Ascending aorta (tissue), 2 donors: ENCODE results near the gene IL11. TPM values are rescaled to one million over a fixed set of nuclear protein-coding genes. Genes with fewer than 3 reads are reported as not detected.
"Not testable (repeated sequence)": the region's sequence is repeated elsewhere in the genome, so short reads cannot be mapped to it uniquely, and the experiment has no call there.

Source experiments
- DNase-seq, 2 donors: peaks; one replicate each; pipeline ENCODE4 v3.0.0-alpha.2; 2019; ENCODE audit warnings: low spot score in 2 of 2
- H3K27ac ChIP-seq, 2 donors: fragments of 200-600 bp; sonication (generic); one replicate each; pipeline ENCODE4 v1.5.1; 2016 to 2017; ENCODE audit warnings: mild to moderate bottlenecking in 1 of 2
- H3K27me3 ChIP-seq: fragments of 200-600 bp; sonication (generic); one replicate; pipeline ENCODE4 v1.5.1; 2017
- H3K36me3 ChIP-seq, 2 donors: fragments of 200-600 bp; sonication (generic); one replicate each; pipeline ENCODE4 v1.5.1; 2016
- H3K4me1 ChIP-seq, 2 donors: fragments of 200-600 bp; sonication (generic); one replicate each; pipeline ENCODE4 v1.5.1; 2016 to 2017; ENCODE audit warnings: mild to moderate bottlenecking in 1 of 2
- H3K4me3 ChIP-seq, 2 donors: fragments of 200-600 bp; sonication (generic); one replicate each; pipeline ENCODE4 v1.5.1; 2016 to 2017; ENCODE audit warnings: mild to moderate bottlenecking in 1 of 2
- H3K9me3 ChIP-seq, 2 donors: fragments of 200-600 bp; sonication (generic); one replicate each; pipeline ENCODE4 v1.5.1; 2016
- intact Hi-C: fragments of 100-400 bp; cut with DNase I; formaldehyde crosslinking; loops from one replicate; pipeline ENCODE4 v1.15.1; 2023
- total RNA-seq: library from RNA; depleted of rRNA; stranded (reverse); fragments of >200 nt; gene quantifications from one replicate; pipeline ENCODE4 v1.1.0, GENCODE V29; 2016
- TF ChIP-seq, protein P1 (sequence below), 3 experiments: fragments of 200-600 bp in 2 of 3; fragments of 450-650 bp in 1 of 3; sonication (generic) in 2 of 3; IDR thresholded peaks; one replicate each; pipeline ENCODE4 v1.5.1; 2016 to 2019; ENCODE audit warnings: antibody characterized with exemption in 3 of 3, mild to moderate bottlenecking in 1 of 3, moderate library complexity in 1 of 3

The IL11 gene
- total RNA-seq, 1 donor from 2014 or later, result not detected

DNA sequence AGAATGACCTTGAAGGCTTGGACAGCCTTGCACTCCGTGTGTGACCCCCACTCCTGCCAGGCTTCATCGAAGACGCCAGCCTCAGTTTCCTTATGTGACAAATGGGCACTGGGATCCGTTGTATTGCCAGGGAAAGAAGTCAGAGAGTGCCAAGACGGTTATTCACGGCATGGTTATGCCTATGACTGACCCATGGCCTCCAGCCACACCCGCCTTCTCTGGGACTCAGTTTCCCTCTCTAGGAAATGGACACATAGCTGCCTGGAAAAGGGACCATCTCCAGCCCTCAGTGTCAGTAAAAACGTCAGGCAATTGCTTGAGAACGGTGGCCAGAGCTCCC, 38.2 kb upstream of the IL11 start:
- no peak for DNase-seq
- intact Hi-C loops, result loop anchor here (1.0 to 10.0 kb wide), 9 partner anchors 53 to 1541 kb away; partner anchors contain the start of genes FIZ1, ISOC2, KMT5C and LENG9

DNA sequence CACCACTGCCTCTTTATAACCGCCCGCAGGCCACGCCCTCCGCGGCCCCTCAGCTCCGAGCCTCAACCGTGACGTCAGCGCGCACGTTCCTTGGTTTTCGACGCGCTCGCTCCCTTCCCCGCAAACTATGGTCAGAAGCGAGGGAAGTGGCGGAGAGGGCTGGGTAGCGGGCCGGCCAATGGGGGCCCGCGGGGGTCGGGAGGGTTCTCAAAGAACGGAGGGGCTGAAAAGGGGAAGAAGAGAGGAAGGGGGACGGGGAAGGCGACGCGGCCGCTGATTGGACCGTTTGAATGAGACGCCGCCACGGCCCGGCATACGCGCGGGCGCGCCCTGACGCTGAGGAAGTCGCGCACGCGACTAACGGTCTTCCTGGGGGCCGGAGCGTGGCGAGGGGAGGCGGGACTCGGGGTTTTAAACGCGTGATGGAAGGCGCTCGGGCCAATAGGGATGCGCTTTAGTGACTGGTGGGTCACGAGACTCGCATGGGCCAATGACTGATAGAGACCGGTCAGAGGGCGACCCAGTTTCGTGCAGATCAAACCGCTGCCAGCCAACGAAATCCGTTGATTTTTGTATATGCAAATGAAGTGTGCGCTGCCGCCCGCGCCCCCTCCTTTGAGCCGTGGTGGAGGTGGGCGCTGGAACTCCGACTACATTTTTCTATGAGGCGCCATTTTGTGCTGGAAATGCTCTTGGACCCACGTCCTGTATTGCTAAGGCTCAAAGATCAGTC, 37.7 kb upstream of the IL11 start:
- peak; percentile 95 to 99 for DNase-seq
- H3K27me3 ChIP-seq, result no peaks in the 10 kb centered on the region
- intact Hi-C loops, result loop anchor here (1.0 to 10.0 kb wide), 10 partner anchors 22 to 1541 kb away; partner anchors contain the start of genes FIZ1, ISOC2, KMT5C and LENG9
- H3K36me3 ChIP-seq, result peaks cover 7 to 18% of the 10 kb centered on the region in 2 donors
- peaks cover 11 to 13% of the 10 kb centered on the region in 2 donors for H3K4me1 ChIP-seq
- H3K27ac ChIP-seq, result peak overlapping the region; percentile 96 to 99
- H3K4me3 ChIP-seq, result peak overlapping the region; percentile 86 to 92
- TF ChIP-seq, protein P1, sequence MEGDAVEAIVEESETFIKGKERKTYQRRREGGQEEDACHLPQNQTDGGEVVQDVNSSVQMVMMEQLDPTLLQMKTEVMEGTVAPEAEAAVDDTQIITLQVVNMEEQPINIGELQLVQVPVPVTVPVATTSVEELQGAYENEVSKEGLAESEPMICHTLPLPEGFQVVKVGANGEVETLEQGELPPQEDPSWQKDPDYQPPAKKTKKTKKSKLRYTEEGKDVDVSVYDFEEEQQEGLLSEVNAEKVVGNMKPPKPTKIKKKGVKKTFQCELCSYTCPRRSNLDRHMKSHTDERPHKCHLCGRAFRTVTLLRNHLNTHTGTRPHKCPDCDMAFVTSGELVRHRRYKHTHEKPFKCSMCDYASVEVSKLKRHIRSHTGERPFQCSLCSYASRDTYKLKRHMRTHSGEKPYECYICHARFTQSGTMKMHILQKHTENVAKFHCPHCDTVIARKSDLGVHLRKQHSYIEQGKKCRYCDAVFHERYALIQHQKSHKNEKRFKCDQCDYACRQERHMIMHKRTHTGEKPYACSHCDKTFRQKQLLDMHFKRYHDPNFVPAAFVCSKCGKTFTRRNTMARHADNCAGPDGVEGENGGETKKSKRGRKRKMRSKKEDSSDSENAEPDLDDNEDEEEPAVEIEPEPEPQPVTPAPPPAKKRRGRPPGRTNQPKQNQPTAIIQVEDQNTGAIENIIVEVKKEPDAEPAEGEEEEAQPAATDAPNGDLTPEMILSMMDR (IDR thresholded peaks at IDR 0.05), result no peak
- H3K9me3 ChIP-seq, result no peaks in the 10 kb centered on the region

More for the DNA sequence above, 38.2 kb upstream of the IL11 start:
- H3K27ac ChIP-seq, result peak overlapping the region; percentile 96 to 99
- H3K36me3 ChIP-seq, result peaks cover 2 to 12% of the 10 kb centered on the region in 2 donors
- TF ChIP-seq, protein P1 (IDR thresholded peaks at IDR 0.05), result no peak
- H3K4me3 ChIP-seq, result peak overlapping the region; percentile 86 to 92
- H3K9me3 ChIP-seq, result no peaks in the 10 kb centered on the region
- no peaks in the 10 kb centered on the region for H3K27me3 ChIP-seq
- H3K4me1 ChIP-seq, result peaks cover 11 to 13% of the 10 kb centered on the region in 2 donors

GRCh38 chr19:55407550-55407799, 37.2 kb upstream of the IL11 start, which contains the start of gene UBE2S:
TSS of gene UBE2S (minus strand) at chr19:55407788. CDS start at chr19:55407589, 199 bp downstream.
- peaks cover 11 to 13% of the 10 kb centered on the region in 2 donors for H3K4me1 ChIP-seq
- not testable (repeated sequence) for H3K9me3 ChIP-seq, H3K27me3 ChIP-seq, DNase-seq
- peak within 1 kb of the TSS; percentile 96 to 99 for H3K27ac ChIP-seq
- peaks cover 12 to 23% of the 10 kb centered on the region in 2 donors for H3K36me3 ChIP-seq
- H3K4me3 ChIP-seq, result peak within 1 kb of the TSS; percentile 86 to 92
- intact Hi-C loops, result loop anchor here (1.0 to 10.0 kb wide), 6 partner anchors 21 to 1540 kb away; partner anchors contain the start of genes LENG9, MYADM, PPP1R12C and ZSCAN5A

- Histone ChIP-seq H3K36me3 (peaks cover 16 to 27% of the 10 kb centered on the region in 2 donors), H3K27me3 (no peaks in the 10 kb centered on the region), H3K4me1 (peaks cover 11 to 13% of the 10 kb centered on the region in 2 donors), H3K9me3 (no peaks in the 10 kb centered on the region), H3K27ac (peak overlapping the region; percentile 96 to 99), H3K4me3 (peak overlapping the region; percentile 86 to 92)
- DNase-seq, result peak in 1 of 2 donors; percentile 71
- TF ChIP-seq, protein P1 (IDR thresholded peaks at IDR 0.05), result no peak
- intact Hi-C loops, result loop anchor here (1.0 to 10.0 kb wide), 6 partner anchors 21 to 1540 kb away; partner anchors contain the start of genes LENG9, MYADM, PPP1R12C and ZSCAN5A
These were observed 36.7 kb upstream of the IL11 start for GRCh38 chr19:55406826-55407549.

- H3K9me3 ChIP-seq, result no peaks in the 10 kb centered on the region
- intact Hi-C loops, result loop anchor here (5.0 to 10.0 kb wide), 5 partner anchors 96 to 1539 kb away; partner anchors contain the start of genes LENG9, MYADM, PPP1R12C and ZSCAN5A
- no peak for DNase-seq
- H3K4me3 ChIP-seq, result peak overlapping the region; percentile 86 to 92
- H3K36me3 ChIP-seq, result peaks cover 19 to 33% of the 10 kb centered on the region in 2 donors
- no peaks in the 10 kb centered on the region for H3K27me3 ChIP-seq
- TF ChIP-seq, protein P1 (IDR thresholded peaks at IDR 0.05), result no peak
- no peak overlapping the region for H3K27ac ChIP-seq
- peaks cover 11 to 13% of the 10 kb centered on the region in 2 donors for H3K4me1 ChIP-seq
These were observed 36.0 kb upstream of the IL11 start for GRCh38 chr19:55406091-55406825.
